Measurements from ENCODE around the gene IGLON5.

The IGLON5 gene

DNA sequence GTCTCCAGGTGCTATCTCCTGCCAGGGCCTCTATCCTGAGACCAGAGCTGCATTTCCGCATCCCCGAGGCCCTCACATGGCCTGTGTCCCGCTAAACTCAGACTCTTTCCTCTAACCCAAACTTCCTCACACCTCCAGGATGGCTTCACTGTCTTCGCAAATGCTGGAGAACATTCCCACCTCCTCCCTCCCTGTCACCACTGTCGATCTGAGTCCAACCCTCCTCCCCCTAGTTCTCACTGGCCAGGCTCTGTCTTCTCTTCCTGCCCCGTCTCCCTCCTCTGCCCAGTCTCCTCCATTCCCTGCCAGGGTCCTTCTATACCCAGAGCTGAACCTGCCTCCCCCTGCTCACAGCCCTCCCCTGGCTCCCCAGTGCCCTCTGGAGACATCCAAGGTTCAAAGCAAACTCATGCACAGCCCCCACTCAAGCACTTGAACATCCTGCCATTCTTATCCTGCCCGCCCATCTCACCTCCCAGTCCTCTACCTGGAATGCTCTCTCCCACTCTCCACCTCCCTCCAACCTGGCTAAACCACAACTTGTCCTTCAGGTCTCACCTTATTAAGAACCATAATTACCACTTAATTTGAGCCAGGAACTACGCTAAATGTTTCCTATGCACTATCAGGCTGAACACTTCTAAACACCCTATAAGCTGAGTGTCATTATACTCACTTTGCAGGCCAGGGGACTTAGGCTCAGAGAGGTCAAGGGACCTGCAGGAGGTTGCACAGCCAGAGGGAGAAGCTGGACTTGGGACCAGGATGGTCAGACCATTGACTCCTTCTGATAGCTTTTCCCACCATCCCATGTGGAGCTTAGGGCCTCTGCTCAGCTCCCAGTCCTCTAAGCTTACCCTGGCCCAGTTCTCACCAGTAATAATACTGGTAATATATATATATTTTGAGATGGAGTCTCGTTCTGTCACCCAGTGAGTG, 31.5 kb downstream of the IGLON5 start:
- no peak overlapping the region for H3K9ac ChIP-seq (ENCODE audit: low read length)
- H3K27ac ChIP-seq (ENCODE audit: low read length) = no peak overlapping the region
- no peaks in the 10 kb centered on the region for H3K79me2 ChIP-seq (ENCODE audit: low read length)
- H3K27me3 ChIP-seq (ENCODE audit: low read depth, low read length) = peaks cover 9% of the 10 kb centered on the region; the same call in 1 of the 2 replicates
- no peaks in the 10 kb centered on the region for H4K20me1 ChIP-seq (ENCODE audit: insufficient read depth, low read length)
- no peaks in the 10 kb centered on the region for H3K9me3 ChIP-seq (ENCODE audit: insufficient read depth, low read length)
- peaks cover 19% of the 10 kb centered on the region for H3K4me1 ChIP-seq (ENCODE audit: low read length)
- no peak for TF ChIP-seq CTCF (IDR thresholded peaks at IDR 0.05; ENCODE audit: low read depth, low read length)
- no peak for TF ChIP-seq EZH2phosphoT487 (IDR thresholded peaks at IDR 0.05; ENCODE audit: low read depth)
- no peak overlapping the region for H2AFZ ChIP-seq (ENCODE audit: low read depth, low read length)
- H3K4me2 ChIP-seq (ENCODE audit: low read length) = no peak overlapping the region
- peaks cover 9% of the 10 kb centered on the region for H3K36me3 ChIP-seq (replicated peaks; ENCODE audit: low read depth, low read length)
- no peak overlapping the region for H3K4me3 ChIP-seq (ENCODE audit: low read length)

DNA sequence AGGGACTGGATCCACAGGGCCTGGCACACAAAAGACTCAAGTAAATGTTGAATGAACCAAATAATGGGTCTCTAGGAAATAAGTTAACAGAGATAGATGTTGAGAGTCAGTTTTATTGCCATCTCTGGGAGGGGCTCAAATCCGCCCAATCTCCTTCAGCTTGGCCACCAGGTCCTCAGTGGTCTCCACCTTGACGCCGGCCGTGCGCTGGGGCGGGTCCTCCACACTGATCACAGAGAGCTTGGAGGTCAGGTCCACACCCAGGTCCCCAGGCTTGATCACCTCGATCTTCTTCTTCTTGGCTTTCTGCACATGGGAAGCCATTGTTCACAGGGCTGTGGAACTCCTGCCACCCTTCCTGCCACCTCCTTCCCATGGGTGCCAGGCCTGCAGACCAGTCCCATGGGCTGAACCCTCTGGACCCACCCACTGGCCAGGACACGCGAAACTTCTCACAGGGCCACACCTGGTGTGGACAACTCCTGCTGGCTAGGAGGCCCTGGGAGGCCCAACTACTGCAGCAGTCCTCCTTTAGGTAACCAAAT, 33.7 kb downstream of the IGLON5 start:
- Histone ChIP-seq H3K79me2 (ENCODE audit: low read length) (no peaks in the 10 kb centered on the region), H3K36me3 (replicated peaks; ENCODE audit: low read depth, low read length) (peaks cover 12% of the 10 kb centered on the region), H3K9ac (ENCODE audit: low read length) (no peak overlapping the region), H3K9me3 (ENCODE audit: insufficient read depth, low read length) (no peaks in the 10 kb centered on the region), H3K4me1 (ENCODE audit: low read length) (peaks cover 17% of the 10 kb centered on the region), H3K4me2 (ENCODE audit: low read length) (peak overlapping the region; percentile 42), H3K27me3 (ENCODE audit: low read depth, low read length) (peaks cover 9% of the 10 kb centered on the region; the same call in 1 of the 2 replicates), H3K27ac (ENCODE audit: low read length) (no peak overlapping the region), H3K4me3 (ENCODE audit: low read length) (no peak overlapping the region), H4K20me1 (ENCODE audit: insufficient read depth, low read length) (no peaks in the 10 kb centered on the region), H2AFZ (ENCODE audit: low read depth, low read length) (no peak overlapping the region)
- TF ChIP-seq EZH2phosphoT487 (IDR thresholded peaks at IDR 0.05; ENCODE audit: low read depth) (no peak), CTCF (IDR thresholded peaks at IDR 0.05; ENCODE audit: low read depth, low read length) (no peak)

DNA sequence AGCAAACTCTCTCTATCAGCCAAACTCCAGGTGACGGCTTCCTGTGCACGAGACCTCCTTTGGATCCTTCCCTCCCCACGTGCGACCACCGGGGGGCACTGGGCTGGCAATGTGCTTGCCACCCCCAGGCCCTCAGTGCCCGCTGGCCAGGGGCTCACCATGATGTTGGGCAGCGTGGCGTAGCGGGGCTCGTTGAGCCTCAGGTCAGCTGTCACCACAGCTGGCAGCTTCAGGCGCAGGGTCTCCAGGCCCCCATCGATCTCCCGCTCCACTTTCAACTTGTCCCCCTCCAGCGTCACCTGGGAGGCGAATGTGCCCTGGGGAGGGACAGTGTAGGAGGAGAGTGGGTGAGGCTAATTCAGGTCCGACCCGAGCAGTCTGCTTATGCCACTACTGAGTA, 35.3 kb downstream of the IGLON5 start:
- Histone ChIP-seq H2AFZ (ENCODE audit: low read depth, low read length) (no peak overlapping the region), H3K4me3 (ENCODE audit: low read length) (no peak overlapping the region), H3K79me2 (ENCODE audit: low read length) (no peaks in the 10 kb centered on the region), H3K27me3 (ENCODE audit: low read depth, low read length) (0 out of 2 replicates have a peak, but pooled peaks cover 2% of the 10 kb centered on the region), H3K4me1 (ENCODE audit: low read length) (peaks cover 17% of the 10 kb centered on the region), H3K27ac (ENCODE audit: low read length) (no peak overlapping the region), H3K9me3 (ENCODE audit: insufficient read depth, low read length) (no peaks in the 10 kb centered on the region), H3K9ac (ENCODE audit: low read length) (no peak overlapping the region), H3K36me3 (replicated peaks; ENCODE audit: low read depth, low read length) (peaks cover 18% of the 10 kb centered on the region), H3K4me2 (ENCODE audit: low read length) (no peak overlapping the region), H4K20me1 (ENCODE audit: insufficient read depth, low read length) (no peaks in the 10 kb centered on the region)
- TF ChIP-seq CTCF (IDR thresholded peaks at IDR 0.05; ENCODE audit: low read depth, low read length) (no peak), EZH2phosphoT487 (IDR thresholded peaks at IDR 0.05; ENCODE audit: low read depth) (no peak)

DNA sequence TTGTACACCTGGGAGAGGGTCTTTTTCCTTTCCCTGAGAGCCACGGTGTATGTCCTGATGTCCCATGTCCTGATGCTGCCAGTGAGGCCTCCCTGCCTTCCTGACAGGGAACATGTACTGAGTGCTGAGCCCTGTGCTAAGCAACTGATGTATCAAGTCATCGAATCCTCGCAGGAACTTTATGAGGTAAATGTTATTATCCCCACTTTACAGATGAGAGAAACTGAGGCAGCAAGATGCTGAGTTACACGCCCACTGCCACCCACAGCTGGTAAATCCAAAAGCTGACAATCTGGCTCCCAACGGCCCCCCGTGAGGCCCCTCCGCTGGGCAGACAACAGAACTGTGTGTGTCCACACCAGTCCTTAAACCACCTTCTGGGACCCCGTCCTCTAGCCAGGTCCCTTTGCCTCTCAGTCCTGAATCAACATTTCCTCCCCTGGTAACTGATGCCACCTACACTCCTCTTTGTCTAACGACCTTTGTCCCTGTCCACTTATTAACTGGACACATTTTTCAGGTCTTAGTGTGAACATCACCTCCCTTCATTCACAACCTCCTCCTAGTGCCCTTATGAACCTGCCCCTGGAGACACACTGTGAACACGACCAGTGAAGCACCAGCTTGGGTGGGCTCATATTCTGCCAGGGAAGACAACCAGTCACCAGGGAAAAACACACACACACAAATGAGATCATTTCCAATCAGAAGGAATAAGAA, 35.9 kb downstream of the IGLON5 start:
- no peak overlapping the region for H3K27ac ChIP-seq (ENCODE audit: low read length)

More for the DNA sequence above, 35.9 kb downstream of the IGLON5 start:
- Histone ChIP-seq H3K4me1 (ENCODE audit: low read length) (peaks cover 17% of the 10 kb centered on the region), H4K20me1 (ENCODE audit: insufficient read depth, low read length) (no peaks in the 10 kb centered on the region), H3K79me2 (ENCODE audit: low read length) (no peaks in the 10 kb centered on the region), H3K4me3 (ENCODE audit: low read length) (no peak overlapping the region), H3K9me3 (ENCODE audit: insufficient read depth, low read length) (no peaks in the 10 kb centered on the region), H3K27me3 (ENCODE audit: low read depth, low read length) (no peaks in the 10 kb centered on the region), H3K36me3 (replicated peaks; ENCODE audit: low read depth, low read length) (peaks cover 18% of the 10 kb centered on the region), H3K9ac (ENCODE audit: low read length) (no peak overlapping the region), H2AFZ (ENCODE audit: low read depth, low read length) (no peak overlapping the region), H3K4me2 (ENCODE audit: low read length) (no peak overlapping the region)
- TF ChIP-seq CTCF (IDR thresholded peaks at IDR 0.05; ENCODE audit: low read depth, low read length) (no peak), EZH2phosphoT487 (IDR thresholded peaks at IDR 0.05; ENCODE audit: low read depth) (no peak)
